GM19328 (cell line): Measurements from ENCODE around the gene TSPO.

Experiments used
- ATAC-seq: cut with Tn5 transposase; IDR thresholded peaks from one replicate; pipeline ENCODE4 v1.9.1; 2021; ENCODE audit warnings: mild to moderate bottlenecking, moderate library complexity; ENCODE audit not compliant: unreplicated experiment

TSPO gene

GRCh38 chr22:43199541-43199940 is 48.2 kb downstream of the TSPO start:
- no peak for ATAC-seq

GRCh38 chr22:43200031-43200430 is 48.7 kb downstream of the TSPO start:
- ATAC-seq = no peak

- no peak for ATAC-seq
Observed at GRCh38 chr22:43200555-43200954, 49.2 kb downstream of the TSPO start.

- ATAC-seq = no peak
Observed at GRCh38 chr22:43201486-43202219, 50.3 kb downstream of the TSPO start.

- no peak for ATAC-seq
Observed at GRCh38 chr22:43202326-43202725, 51.0 kb downstream of the TSPO start.

GRCh38 chr22:43202756-43203410 is 51.5 kb downstream of the TSPO start:
- no peak for ATAC-seq

- ATAC-seq = no peak
Observed at GRCh38 chr22:43203471-43203981, 52.2 kb downstream of the TSPO start.

GRCh38 chr22:43205261-43205691 is 53.9 kb downstream of the TSPO start:
- no peak for ATAC-seq

- no peak for ATAC-seq
Observed at GRCh38 chr22:43205748-43206508, 54.6 kb downstream of the TSPO start.

- ATAC-seq = no peak
Observed at GRCh38 chr22:43206509-43207161, 55.3 kb downstream of the TSPO start.

- ATAC-seq = no peak
Observed at GRCh38 chr22:43207386-43207785, 56.0 kb downstream of the TSPO start.

- no peak for ATAC-seq
Observed at GRCh38 chr22:43207849-43208702, 56.7 kb downstream of the TSPO start.

- no peak for ATAC-seq
Observed at GRCh38 chr22:43208703-43209522, 57.6 kb downstream of the TSPO start.

GRCh38 chr22:43209523-43209890 is 58.1 kb downstream of the TSPO start:
- no peak for ATAC-seq

GRCh38 chr22:43209971-43210370 is 58.6 kb downstream of the TSPO start:
- no peak for ATAC-seq

GRCh38 chr22:43210631-43211515 is 59.5 kb downstream of the TSPO start:
- no peak for ATAC-seq

GRCh38 chr22:43211941-43212433 is 60.6 kb downstream of the TSPO start:
- ATAC-seq = no peak

- no peak for ATAC-seq
Observed at GRCh38 chr22:43212434-43212952, 61.1 kb downstream of the TSPO start.
